ENCODE measurements around the gene ZMYM2.

- TF ChIP-seq CTCF (IDR thresholded peaks at IDR 0.05) (no peak), AR (CRISPR knock-in tag; IDR thresholded peaks at IDR 0.05) (no peak), STAT6 (CRISPR knock-in tag; conservative IDR thresholded peaks at IDR 0.05; ENCODE audit: low read depth) (no peak), ESRRA (CRISPR knock-in tag; IDR thresholded peaks at IDR 0.05; ENCODE audit: borderline replicate concordance) (no peak), SP1 (CRISPR knock-in tag; conservative IDR thresholded peaks at IDR 0.05) (no peak), GRHL2 (CRISPR knock-in tag; IDR thresholded peaks at IDR 0.05; ENCODE audit: insufficient replicate concordance, severe bottlenecking) (no peak), USF1 (CRISPR knock-in tag; IDR thresholded peaks at IDR 0.05) (no peak), PRDM15 (CRISPR knock-in tag; IDR thresholded peaks at IDR 0.05) (no peak), NR3C1 (CRISPR knock-in tag; conservative IDR thresholded peaks at IDR 0.05; ENCODE audit: low read depth) (no peak)
These were observed 5.7 kb upstream of the ZMYM2 start for GRCh38 chr13:19952850-19953249.
